Mammary epithelial cell (primary cell): ENCODE results near the gene IL17RA.

ENCODE experiments used
- CTCF ChIP-seq, 2 donors: IDR thresholded peaks in 1 of 2; conservative IDR thresholded peaks in 1 of 2; 2 replicates each; pipeline ENCODE4 v1.5.1; 2011 to 2012; ENCODE audit warnings: inconsistent platforms in 2 of 2, low read length in 2 of 2, mild to moderate bottlenecking in 2 of 2, control low read depth in 1 of 2, low read depth in 1 of 2; ENCODE audit not compliant: insufficient read depth in 1 of 2; ENCODE audit errors: extremely low read depth in 1 of 2
- EZH2 ChIP-seq: IDR thresholded peaks from 2 replicates; pipeline ENCODE4 v1.6.1; 2012; ENCODE audit warnings: low read length, inconsistent platforms, borderline replicate concordance

GRCh38 chr22:17159504-17159951, 74.7 kb downstream of the IL17RA start:
- peak in 1 of 2 donors; percentile 5 for TF ChIP-seq CTCF (conservative IDR thresholded peaks at IDR 0.05 in 1 of 2, IDR thresholded peaks at IDR 0.05 in 1 of 2; ENCODE audit: extremely low read depth in 1 of 2, insufficient read depth in 1 of 2, low read depth in 1 of 2, low read length in 2 of 2)
- TF ChIP-seq EZH2, result no peak
